Motor neuron (in vitro differentiated cells): ENCODE results near the gene KNDC1. TPM values are rescaled to one million over a fixed set of nuclear protein-coding genes. Genes with fewer than 3 reads are reported as not detected.

Experiments used
- ATAC-seq, 8 experiments: fragments of 200-7000 bp; cut with Tn5 transposase; replicated peaks in 6 of 8; 2 replicates each; pipeline ENCODE4 v1.8.0; 2021; ENCODE audit warnings: mild to moderate bottlenecking in 8 of 8, moderate library complexity in 8 of 8
- H3K27ac ChIP-seq, 2 donors: fragments of 250-450 bp; sonication (Bioruptor Pico); 2 replicates each; pipeline ENCODE4 v1.9.0; 2021; ENCODE audit warnings: antibody characterized with exemption in 2 of 2, mild to moderate bottlenecking in 2 of 2, moderate library complexity in 1 of 2
- H3K4me1 ChIP-seq, 2 donors: fragments of 250-450 bp; sonication (Bioruptor Pico); replicated peaks in 1 of 2; 2 replicates each; pipeline ENCODE4 v1.6.1; 2021; ENCODE audit warnings: antibody characterized with exemption in 2 of 2, mild to moderate bottlenecking in 2 of 2, moderate library complexity in 1 of 2
- H3K4me3 ChIP-seq, 5 donors: fragments of 250-450 bp; sonication (Bioruptor Pico); 2 replicates each; pipeline ENCODE4 v1.9.0; 2021; ENCODE audit warnings: antibody characterized with exemption in 5 of 5, mild to moderate bottlenecking in 5 of 5, moderate library complexity in 4 of 5
- WGBS, 10 experiments: fragments of 450-650 bp; shearing (Covaris generic); methylation state at CpG; one replicate each; pipeline ENCODE4 v1.0.0; 2022; 5-methylcytosine and 5-hydroxymethylcytosine counted together
- in situ Hi-C, 9 experiments: fragments of 400-800 bp; cut with MboI; loops; one replicate each; pipeline ENCODE4 v1.15.0; 2021; ENCODE audit warnings: low sequenced_read_pairs in 9 of 9, low pct_unique_long_range_greater_than_20kb in 2 of 9; ENCODE audit not compliant: unreplicated experiment in 9 of 9
- total RNA-seq, 8 experiments: library from RNA; unstranded; fragments of 300-600 nt; gene quantifications; 2 replicates each; pipeline versions ENCODE4 v1.2.3 to v1.2.4, GENCODE V29; 2022

Gene KNDC1
- total RNA-seq, 8 experiments from 2014 or later: 0.15 to 14.6 (median 4.2) TPM

DNA sequence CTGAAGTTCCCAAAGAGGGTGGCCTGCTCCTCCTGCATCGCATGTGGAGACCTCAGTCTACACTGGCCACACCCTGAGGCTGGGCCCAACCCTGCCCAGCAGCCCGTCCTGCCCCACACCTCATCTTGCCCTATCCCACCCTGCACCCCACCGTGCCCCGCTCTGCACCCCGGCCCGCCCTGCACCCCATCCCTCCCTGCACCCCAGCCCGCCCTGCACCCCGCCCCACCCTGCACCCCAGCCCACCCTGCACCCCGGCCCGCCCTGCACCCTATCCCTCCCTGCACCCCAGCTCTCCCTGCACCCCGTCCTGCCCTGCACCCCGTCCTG lies 92.2 kb downstream of the KNDC1 start:
- peak in 2 of 8 experiments; percentile 17 to 40 for ATAC-seq
- 100% methylated on average over 1 of the region's 12 CpGs; no CpG with 5 or more reads in 9 of the 10 experiments for WGBS, 10 experiments
- Histone ChIP-seq H3K4me3 (no peak overlapping the region), H3K27ac (no peak overlapping the region), H3K4me1 (peaks cover 9 to 17% of the 10 kb centered on the region in 2 donors)
- in situ Hi-C loops: no loop called here

DNA sequence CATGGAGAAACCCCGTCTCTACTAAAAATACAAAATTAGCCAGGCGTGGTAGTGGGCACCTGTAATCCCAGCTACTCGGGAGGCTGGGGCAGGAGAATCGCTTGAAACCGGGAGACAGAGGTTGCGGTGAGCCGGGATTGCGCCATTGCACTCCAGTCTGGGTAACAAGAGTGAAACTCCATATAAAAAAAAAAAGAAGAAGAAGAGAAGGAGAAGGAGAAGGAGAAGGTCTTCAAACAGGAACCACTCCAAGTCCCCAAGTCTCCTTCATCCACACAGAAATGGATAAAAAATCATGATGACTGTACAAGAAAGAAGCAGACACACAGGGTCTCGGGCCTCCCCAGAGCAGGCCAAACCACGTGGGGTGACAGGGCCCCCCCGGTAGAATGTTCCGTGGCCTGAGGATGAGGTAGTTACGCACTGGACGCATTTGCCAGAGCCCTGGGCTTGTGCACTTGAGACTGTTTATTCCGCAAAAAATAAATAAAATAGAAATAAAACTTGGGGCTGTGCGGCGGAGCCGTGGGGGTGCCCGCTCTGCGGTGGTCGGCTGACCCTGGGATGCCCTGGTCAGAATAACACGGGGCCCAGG lies 93.4 kb downstream of the KNDC1 start:
- in situ Hi-C loops: no loop called here
- H3K27ac ChIP-seq: no peak overlapping the region
- ATAC-seq: no peak
- 63 to 96% (median 83%) methylated on average over 2 to 18 of the region's 22 CpGs for WGBS, 10 experiments
- H3K4me1 ChIP-seq: peaks cover 9 to 29% of the 10 kb centered on the region in 2 donors
- no peak overlapping the region for H3K4me3 ChIP-seq

DNA sequence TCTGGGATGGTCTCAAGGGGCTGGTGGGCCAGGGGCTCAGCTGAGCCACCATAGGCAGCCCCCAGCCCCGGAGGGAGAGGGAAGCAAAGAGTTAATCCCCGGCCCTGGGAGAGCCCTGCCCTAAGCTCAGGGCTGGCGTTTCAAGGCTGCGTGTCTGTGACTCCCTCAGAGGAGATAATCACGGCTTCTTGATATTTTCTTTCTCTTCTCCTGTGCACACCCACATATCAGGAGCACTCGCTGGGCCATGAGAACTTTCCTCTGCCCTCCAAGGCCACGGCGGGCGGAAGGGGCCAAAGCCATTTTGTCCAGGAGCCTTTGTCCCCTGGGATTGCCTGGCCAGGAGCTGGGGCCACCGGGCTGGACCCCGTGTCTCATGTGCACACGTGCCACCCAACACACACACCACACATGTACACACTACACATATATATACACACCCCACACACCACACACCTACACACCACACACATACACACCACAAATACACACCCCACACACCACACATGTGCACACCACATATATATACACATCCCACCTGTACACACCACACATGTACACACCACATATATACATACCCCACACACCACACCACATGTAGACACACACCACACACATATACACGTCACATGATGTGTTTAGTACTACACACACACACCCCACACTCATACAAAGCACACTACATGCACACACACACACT lies 94.6 kb downstream of the KNDC1 start:
- Histone ChIP-seq H3K4me1 (peaks cover 14 to 34% of the 10 kb centered on the region in 2 donors), H3K27ac (no peak overlapping the region), H3K4me3 (no peak overlapping the region)
- WGBS, 10 experiments: 27 to 100% (median 81%) methylated on average over 1 to 5 of the region's 13 CpGs; no CpG with 5 or more reads in 2 of the 10 experiments
- in situ Hi-C loops: no loop called here
- no peak for ATAC-seq

DNA sequence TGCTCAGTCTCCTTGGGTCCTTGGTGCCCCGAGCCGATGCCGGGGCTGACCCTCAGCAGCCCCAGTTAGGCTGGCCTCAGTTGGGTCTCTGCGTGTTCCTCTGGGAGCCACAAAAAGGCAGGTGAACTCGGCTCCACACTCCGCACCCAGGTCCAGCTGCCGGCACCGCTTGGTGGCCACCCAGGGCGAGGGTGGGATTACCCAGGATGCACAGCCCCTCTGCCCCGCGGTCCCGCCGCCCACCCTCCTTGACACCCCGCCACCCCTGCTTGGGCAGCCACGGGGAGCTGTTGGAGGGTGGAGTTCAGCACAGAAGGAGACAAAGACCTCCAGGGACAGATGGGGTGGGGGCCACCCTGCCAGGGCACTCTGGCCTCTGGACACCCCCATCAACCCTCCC lies 95.3 kb downstream of the KNDC1 start:
- Histone ChIP-seq H3K4me3 (no peak overlapping the region), H3K4me1 (peaks cover 10 to 33% of the 10 kb centered on the region in 2 donors), H3K27ac (no peak overlapping the region)
- in situ Hi-C loops: no loop called here
- ATAC-seq: no peak
- 80 to 93% (median 80%) methylated on average over 2 to 3 of the region's 15 CpGs; no CpG with 5 or more reads in 7 of the 10 experiments for WGBS, 10 experiments

DNA sequence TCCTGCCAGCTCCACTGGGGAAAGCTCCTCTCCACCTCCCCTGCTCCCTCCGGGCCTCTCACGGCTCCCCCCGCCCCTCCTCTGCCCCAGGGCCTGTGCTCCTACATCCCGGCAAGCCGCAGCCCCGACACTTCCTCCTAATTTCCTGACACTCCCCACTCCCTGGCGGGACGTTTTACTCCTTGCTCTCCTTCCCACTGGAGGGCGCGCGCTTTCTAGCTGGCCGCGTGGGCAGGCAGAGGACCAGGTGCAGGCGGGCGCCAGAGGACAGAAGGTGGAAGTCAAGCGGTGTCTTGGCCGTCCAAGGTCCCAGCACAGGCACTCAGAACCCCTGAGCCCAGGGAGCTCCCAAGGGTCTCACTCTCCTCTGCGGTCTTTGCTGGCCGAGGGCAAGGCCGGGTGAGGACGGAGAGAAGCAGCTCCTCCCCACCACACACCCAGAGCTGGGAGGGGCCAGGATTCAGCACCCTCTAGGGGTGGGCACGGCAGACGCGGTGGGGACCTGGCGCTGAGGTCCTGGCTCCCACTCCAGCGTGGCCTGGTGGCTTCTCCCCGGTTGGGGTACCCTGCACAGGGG lies 97.6 kb downstream of the KNDC1 start:
- Histone ChIP-seq H3K4me1 (peaks cover 18 to 49% of the 10 kb centered on the region in 2 donors), H3K27ac (no peak overlapping the region), H3K4me3 (no peak overlapping the region)
- WGBS, 10 experiments: 33 to 83% (median 44%) methylated on average over 1 to 6 of the region's 27 CpGs; no CpG with 5 or more reads in 6 of the 10 experiments
- ATAC-seq: peak in 5 of 8 experiments; percentile 6 to 47 (median 12)
- in situ Hi-C loops: no loop called here

DNA sequence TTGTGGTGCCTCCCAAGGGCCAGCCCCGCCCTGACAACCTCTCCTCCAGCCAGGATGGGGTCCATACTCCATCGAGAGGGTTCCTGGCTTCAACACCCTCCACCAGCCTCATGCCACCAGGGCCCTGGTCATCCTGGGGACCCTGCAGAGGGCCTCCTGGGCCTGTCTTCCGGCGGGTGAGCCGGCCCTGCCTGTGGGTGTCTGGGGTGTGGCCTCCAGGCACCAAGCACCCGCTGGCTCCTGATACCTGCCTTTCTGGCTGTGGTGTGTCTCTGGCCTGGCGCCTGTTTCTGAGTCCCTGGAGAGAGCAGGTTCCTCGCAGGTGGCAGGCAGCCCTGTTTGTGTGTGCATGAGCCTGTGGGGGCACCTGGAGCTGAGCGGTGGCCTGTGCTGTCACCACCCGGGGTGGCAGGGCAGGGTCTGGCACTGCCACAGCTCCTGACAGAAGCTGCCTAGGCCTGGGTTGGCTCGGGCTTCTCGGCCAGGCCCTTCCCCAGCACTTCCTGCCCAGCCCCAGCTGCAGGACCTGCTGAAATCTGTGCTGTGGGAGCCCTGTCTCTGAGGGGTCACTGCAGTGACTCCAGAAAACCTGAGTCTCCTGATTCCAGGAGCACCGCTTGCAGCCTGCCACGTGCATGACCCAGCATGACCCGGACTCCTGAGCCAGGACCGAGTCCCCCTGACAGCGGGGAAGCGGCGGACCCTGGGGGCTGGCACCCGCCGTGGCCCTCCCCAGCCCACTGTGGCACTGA lies 98.2 kb downstream of the KNDC1 start:
- WGBS, 10 experiments: 50 to 100% (median 80%) methylated on average over 1 to 3 of the region's 21 CpGs; no CpG with 5 or more reads in 5 of the 10 experiments
- Histone ChIP-seq H3K27ac (no peak overlapping the region), H3K4me1 (peaks cover 25 to 55% of the 10 kb centered on the region in 2 donors), H3K4me3 (no peak overlapping the region)
- in situ Hi-C loops: no loop called here
- no peak for ATAC-seq

DNA sequence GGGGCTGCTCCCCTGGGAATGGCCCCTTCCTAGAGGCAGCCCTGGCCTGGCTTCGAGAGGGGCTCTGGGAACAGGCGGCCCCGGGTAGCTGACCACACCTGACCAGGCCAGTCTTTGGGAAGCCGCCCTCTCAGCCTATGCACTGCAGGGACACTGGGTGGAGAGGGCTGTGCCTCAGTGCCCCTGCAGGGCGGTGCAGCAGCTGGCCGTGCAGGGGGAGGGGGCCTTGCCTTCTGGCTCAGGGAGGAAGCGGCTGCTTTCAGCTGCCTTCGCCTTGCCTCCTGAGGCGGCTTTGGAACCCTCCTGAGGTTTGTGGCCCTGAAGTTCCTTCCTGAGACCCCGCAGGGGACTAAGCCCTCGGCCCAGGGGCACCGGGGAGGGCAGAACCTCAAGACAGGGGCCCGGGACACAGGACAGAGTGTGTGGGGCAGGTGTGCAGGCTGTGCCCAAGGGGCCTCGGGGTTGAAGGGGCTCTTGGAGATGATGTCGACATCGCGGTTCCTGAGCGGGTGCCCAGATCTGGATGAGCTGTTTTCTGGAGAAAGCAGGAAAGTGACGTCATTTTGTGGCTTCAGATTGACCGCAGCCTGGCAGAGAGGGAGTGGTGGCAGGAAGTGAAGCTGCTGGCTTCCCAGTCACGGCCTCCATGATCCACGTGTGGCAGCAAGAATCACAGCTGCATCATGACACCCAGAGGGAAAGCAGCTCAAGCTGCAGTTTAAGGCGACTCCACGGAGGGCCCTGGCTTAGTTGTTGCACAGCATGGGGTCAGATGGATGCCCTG lies 99.0 kb downstream of the KNDC1 start:
- peaks cover 26 to 61% of the 10 kb centered on the region in 2 donors for H3K4me1 ChIP-seq
- no peak overlapping the region for H3K4me3 ChIP-seq

DNA sequence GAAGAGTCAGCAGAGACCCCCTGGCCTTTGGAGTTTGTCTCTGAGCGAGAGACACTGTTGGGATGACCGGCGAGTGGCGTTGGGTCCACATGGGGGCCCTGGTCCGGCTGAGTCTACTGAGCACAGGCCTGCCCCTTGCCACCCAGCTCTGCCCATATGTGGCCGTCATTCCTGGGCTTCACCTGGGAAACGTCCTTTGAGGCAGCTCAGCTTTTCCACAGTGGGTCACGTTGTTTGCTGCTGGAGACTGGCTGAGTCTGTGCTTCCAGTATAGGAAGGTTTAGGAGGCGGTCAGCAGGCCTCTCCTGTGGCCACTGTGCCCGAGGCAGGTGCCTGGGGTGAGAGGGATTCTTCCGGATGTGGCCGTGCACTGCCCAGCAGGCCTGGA lies 99.6 kb downstream of the KNDC1 start:
- Histone ChIP-seq H3K4me1 (peaks cover 26 to 61% of the 10 kb centered on the region in 2 donors), H3K27ac (no peak overlapping the region), H3K4me3 (no peak overlapping the region)
- 53 to 100% (median 90%) methylated on average over 1 to 4 of the region's 12 CpGs; no CpG with 5 or more reads in 5 of the 10 experiments for WGBS, 10 experiments
- in situ Hi-C loops: no loop called here
- ATAC-seq: peak in 5 of 8 experiments; percentile 2 to 62 (median 26)

More for the DNA sequence above, 99.0 kb downstream of the KNDC1 start:
- peak; percentile 2 to 69 (median 52) for ATAC-seq
- WGBS, 10 experiments: 3 to 72% (median 57%) methylated on average over 2 to 7 of the region's 24 CpGs; no CpG with 5 or more reads in 6 of the 10 experiments
- H3K27ac ChIP-seq: peak overlapping the region in 1 of 2 donors; percentile 1
- in situ Hi-C loops: no loop called here

DNA sequence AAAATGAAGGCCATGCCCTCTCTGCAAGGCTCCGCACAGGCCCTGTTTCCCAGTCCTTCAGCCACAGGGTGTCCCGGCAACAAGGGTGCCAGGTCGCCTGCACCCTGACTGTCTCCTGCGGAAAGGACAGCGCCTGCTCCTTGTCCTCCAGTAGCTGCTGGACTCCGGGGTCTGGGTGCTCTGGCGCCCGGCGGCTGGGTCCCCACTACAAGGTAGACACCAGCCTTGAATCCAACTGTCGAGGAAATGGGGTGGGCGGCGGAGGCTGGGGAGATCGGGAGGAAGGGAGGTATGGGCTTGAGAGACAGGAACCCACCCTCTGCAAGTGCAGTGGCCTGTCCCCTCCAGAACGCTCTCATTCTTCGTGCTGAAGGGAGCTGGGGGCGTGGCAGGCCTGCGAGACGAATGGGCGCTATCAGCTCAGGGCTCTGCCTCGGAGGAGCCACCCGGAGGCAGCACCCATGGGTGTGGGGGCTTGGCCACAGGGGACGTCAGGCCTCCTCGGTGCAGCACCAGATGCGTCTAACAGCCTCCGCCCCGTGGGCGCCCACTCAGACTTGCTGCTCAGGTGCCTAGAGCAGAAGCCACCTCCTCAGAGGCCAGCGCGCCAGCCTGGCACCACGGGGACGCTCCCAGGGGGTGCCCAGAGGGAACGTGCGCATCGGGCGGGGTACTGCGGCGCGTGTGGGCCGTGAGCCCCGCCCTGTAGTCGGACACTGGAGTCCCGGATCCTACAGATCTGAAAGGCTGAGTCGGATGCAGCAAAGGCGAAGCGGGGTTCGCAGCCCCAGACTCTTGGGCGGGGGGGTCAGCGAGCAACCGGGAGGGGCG lies 101.1 kb downstream of the KNDC1 start:
- peak overlapping the region; percentile 40 to 59 (median 49) for H3K4me3 ChIP-seq

DNA sequence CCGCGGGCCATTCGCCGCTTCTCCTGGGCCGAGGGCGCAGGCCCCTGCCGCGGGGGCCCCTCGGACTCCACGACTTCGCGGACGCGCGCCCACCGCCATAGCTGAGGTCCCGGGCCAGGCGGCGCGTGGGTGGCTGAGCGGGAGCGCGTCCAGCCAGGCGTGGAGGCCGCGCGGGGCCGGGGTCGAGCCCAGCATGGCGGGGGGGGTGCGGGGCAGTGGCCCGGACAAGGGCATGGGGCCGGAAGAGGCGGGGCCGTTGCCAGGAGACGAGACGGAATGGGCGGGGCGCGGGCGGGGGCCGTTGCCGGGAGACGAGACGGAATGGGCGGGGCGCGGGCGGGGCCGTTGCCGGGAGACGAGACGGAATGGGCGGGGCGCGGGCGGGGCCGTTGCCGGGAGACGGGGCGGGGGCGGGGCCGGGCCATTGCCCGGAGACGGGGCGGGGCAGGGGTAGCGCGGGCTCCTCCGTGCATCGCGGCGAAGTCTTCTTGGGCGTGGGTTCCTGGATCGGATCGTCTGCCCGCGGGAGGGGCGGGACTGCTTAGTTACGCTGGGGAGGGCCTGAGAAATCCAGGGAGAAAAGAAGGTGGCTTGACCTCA lies 101.8 kb downstream of the KNDC1 start:
- peak; percentile 46 to 72 (median 66) for ATAC-seq
- peak overlapping the region in 1 of 2 donors; percentile 79 for H3K27ac ChIP-seq
- peaks cover 26 to 61% of the 10 kb centered on the region in 2 donors for H3K4me1 ChIP-seq
- no CpG with 5 or more reads among the region's 79 CpGs for WGBS, 10 experiments
- in situ Hi-C loops: no loop called here
- H3K4me3 ChIP-seq: peak overlapping the region; percentile 40 to 59 (median 49)

More for the DNA sequence above, 101.1 kb downstream of the KNDC1 start:
- WGBS, 10 experiments: 13 to 66% (median 13%) methylated on average over 3 to 9 of the region's 50 CpGs; no CpG with 5 or more reads in 7 of the 10 experiments
- ATAC-seq: peak; percentile 23 to 72 (median 44)
- Histone ChIP-seq H3K4me1 (peaks cover 26 to 61% of the 10 kb centered on the region in 2 donors), H3K27ac (peak overlapping the region in 1 of 2 donors; percentile 79)
- in situ Hi-C loops: no loop called here

DNA sequence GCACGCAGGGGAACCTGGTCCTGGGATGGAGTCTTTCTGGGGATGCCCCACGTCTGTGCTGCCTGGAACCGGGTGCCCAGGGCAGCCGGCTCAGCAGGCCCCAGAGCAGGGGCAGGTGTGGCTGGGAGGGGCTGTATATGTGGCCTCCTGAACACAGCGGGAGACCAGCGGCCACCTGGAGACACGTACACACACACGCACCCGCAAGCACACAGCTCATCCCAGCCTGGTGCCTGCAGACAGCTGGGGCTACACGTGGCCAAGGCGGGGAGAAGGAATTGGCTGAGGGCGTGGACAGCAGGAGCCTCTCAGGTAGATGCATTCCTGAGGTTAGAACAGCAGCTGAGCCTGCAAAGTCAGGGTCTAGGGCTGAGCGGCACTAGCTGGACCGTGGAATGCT lies 102.7 kb downstream of the KNDC1 start:
- Histone ChIP-seq H3K4me1 (peaks cover 26 to 61% of the 10 kb centered on the region in 2 donors), H3K27ac (no peak overlapping the region), H3K4me3 (peak overlapping the region in 2 of 5 donors; percentile 49 to 59)
- 60 to 100% (median 90%) methylated on average over 1 to 3 of the region's 14 CpGs; no CpG with 5 or more reads in 5 of the 10 experiments for whole genome bisulfite sequencing, 10 experiments
- in situ Hi-C loops: no loop called here
- ATAC-seq: peak in 4 of 8 experiments; percentile 1 to 11 (median 8)
